Esophagus muscularis mucosa (tissue), 4 donors: Measurements from ENCODE around the gene RNASE7. TPM values are rescaled to one million over a fixed set of nuclear protein-coding genes. Genes with fewer than 3 reads are reported as not detected.
A peak's percentile ranks its signal among the peaks of the same experiment; 100 is the strongest.

Source experiments
- DNase-seq: peaks from one replicate; pipeline ENCODE4 v3.0.0-alpha.2; 2017; ENCODE audit errors: extremely low spot score
- H3K27ac ChIP-seq, 4 donors: fragments of 200-600 bp; sonication (generic); replicated peaks in 1 of 4; 1 replicate in 3 of 4; 2 replicates in 1 of 4; pipeline ENCODE4 v1.5.1; 2016 to 2019; ENCODE audit warnings: mild to moderate bottlenecking in 1 of 4
- H3K27me3 ChIP-seq, 4 donors: fragments of 200-600 bp; sonication (generic); one replicate each; pipeline versions ENCODE4 v1.5.1 to v1.6.0; 2016 to 2019
- H3K36me3 ChIP-seq, 4 donors: fragments of 200-600 bp; sonication (generic); one replicate each; pipeline ENCODE4 v1.5.1; 2016 to 2019
- H3K4me1 ChIP-seq, 4 donors: fragments of 200-600 bp; sonication (generic); one replicate each; pipeline ENCODE4 v1.5.1; 2016 to 2019
- H3K4me3 ChIP-seq, 4 donors: fragments of 200-600 bp; sonication (generic); 1 replicate in 2 of 4; 2 replicates in 2 of 4; pipeline ENCODE4 v1.5.1; 2016 to 2019; ENCODE audit warnings: mild to moderate bottlenecking in 4 of 4, moderate library complexity in 1 of 4
- H3K9me3 ChIP-seq, 4 donors: fragments of 200-600 bp; sonication (generic); 1 replicate in 3 of 4; 2 replicates in 1 of 4; pipeline ENCODE4 v1.5.1; 2016 to 2019
- EP300 ChIP-seq: sonication (generic); formaldehyde crosslinking; IDR thresholded peaks from one replicate; pipeline ENCODE4 v1.6.1; 2017; ENCODE audit warnings: antibody characterized with exemption
- POLR2A ChIP-seq: fragments of 450-650 bp; IDR thresholded peaks from one replicate; pipeline ENCODE4 v1.6.1; 2017; ENCODE audit warnings: antibody characterized with exemption, moderate library complexity, mild to moderate bottlenecking, low read depth
- POLR2AphosphoS5 ChIP-seq, 2 donors: sonication (generic); formaldehyde crosslinking; IDR thresholded peaks; one replicate each; pipeline ENCODE4 v1.6.1; 2017; ENCODE audit warnings: antibody characterized with exemption in 2 of 2
- WGBS: methylation state at CpG from one replicate; pipeline ENCODE4 v1.1.5; 2018; 5-methylcytosine and 5-hydroxymethylcytosine counted together
- intact Hi-C: fragments of 100-400 bp; cut with DNase I; formaldehyde crosslinking; loops from one replicate; pipeline ENCODE4 v1.15.1; 2023
- total RNA-seq, 4 donors: library from RNA; depleted of rRNA; stranded (reverse); fragments of >200 nt; gene quantifications; one replicate each; pipeline versions ENCODE4 v1.1.0 to v1.2.1, GENCODE V29; 2016
- TF ChIP-seq, protein P1 (sequence below), 3 experiments: fragments of 200-600 bp in 2 of 3; fragments of 450-650 bp in 1 of 3; sonication (generic) in 2 of 3; IDR thresholded peaks; one replicate each; pipeline ENCODE4 v1.5.1; 2017 to 2019; ENCODE audit warnings: antibody characterized with exemption in 3 of 3, mild to moderate bottlenecking in 2 of 3, moderate library complexity in 1 of 3

The RNASE7 gene
- total RNA-seq, 4 donors from 2014 or later = not detected

DNA sequence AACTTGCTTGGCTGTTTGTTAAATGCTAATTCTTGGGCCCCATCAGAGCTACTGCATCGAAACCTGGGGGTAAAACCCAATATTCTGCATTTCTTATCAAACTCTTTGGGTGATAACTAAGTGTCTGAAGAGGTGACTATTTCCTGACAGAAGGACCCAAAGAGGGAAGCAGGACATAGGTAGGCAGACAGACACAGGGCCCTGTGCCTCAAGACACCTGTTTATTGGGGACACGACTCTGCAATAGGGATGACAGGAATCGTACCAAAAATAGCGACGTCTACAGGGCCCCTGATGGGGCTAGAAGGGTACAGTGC, 47.7 kb downstream of the RNASE7 start:
- peaks cover 9 to 56% (median 49%) of the 10 kb centered on the region in 4 donors for H3K4me1 ChIP-seq
- no peak overlapping the region for H3K4me3 ChIP-seq
- intact Hi-C loops = loop anchor here (5.0 to 10.0 kb wide), 2 partner anchors 73 to 175 kb away; partner anchors contain the start of gene HNRNPC
- WGBS = 42% methylated on average over 5 of the region's 5 CpGs
- H3K9me3 ChIP-seq = no peaks in the 10 kb centered on the region
- H3K27ac ChIP-seq = peak overlapping the region; percentile 4 to 43 (median 22)
- H3K36me3 ChIP-seq = peaks cover 33 to 83% (median 63%) of the 10 kb centered on the region in 4 donors
- no peak for DNase-seq
- no peak for TF ChIP-seq POLR2A
- H3K27me3 ChIP-seq = no peaks in the 10 kb centered on the region

DNA sequence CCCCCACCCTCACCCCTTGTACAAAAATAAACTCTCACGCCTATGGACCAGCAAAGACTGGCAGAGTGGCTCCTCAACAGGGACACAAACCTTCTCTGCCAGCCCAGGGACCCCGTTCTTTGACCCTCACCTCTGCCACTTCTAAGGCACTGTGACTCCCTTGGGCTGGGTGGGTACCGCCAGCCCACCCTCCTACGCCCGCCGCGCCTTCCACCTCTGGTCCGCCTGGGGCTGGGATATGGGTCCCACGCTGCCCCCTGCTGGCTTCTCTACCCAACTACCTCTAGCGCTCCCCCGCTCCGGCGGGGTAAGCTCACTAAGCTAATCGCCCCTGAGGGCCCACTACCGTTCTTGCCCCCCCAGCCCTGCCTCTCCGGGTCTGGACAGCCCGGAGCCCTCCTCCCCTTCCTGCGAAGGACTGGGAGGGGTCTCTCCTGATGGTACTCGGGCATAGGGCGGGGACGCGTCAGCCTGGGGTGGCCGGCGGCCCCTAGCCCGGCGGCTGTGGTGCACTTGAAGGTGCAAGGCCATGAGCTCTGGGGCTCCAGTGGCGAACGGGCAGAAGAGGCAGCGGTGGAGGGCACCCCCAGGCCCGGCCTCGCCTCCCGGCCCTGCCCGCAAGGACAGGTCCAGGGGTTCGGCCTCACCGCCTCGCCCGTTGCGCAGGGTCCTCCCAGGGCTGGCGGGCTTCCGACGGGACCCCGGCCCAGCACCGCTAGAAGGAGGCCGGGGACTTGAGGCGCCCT, 48.2 kb downstream of the RNASE7 start:
- peak overlapping the region; percentile 4 to 43 (median 22) for H3K27ac ChIP-seq
- TF ChIP-seq, protein P1, sequence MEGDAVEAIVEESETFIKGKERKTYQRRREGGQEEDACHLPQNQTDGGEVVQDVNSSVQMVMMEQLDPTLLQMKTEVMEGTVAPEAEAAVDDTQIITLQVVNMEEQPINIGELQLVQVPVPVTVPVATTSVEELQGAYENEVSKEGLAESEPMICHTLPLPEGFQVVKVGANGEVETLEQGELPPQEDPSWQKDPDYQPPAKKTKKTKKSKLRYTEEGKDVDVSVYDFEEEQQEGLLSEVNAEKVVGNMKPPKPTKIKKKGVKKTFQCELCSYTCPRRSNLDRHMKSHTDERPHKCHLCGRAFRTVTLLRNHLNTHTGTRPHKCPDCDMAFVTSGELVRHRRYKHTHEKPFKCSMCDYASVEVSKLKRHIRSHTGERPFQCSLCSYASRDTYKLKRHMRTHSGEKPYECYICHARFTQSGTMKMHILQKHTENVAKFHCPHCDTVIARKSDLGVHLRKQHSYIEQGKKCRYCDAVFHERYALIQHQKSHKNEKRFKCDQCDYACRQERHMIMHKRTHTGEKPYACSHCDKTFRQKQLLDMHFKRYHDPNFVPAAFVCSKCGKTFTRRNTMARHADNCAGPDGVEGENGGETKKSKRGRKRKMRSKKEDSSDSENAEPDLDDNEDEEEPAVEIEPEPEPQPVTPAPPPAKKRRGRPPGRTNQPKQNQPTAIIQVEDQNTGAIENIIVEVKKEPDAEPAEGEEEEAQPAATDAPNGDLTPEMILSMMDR (IDR thresholded peaks at IDR 0.05) = peak; percentile 59 to 75 (median 60)
- no peak for TF ChIP-seq EP300
- no peak for TF ChIP-seq POLR2A
- no peak for TF ChIP-seq POLR2AphosphoS5 (IDR thresholded peaks at IDR 0.05)
- no peak for DNase-seq

DNA sequence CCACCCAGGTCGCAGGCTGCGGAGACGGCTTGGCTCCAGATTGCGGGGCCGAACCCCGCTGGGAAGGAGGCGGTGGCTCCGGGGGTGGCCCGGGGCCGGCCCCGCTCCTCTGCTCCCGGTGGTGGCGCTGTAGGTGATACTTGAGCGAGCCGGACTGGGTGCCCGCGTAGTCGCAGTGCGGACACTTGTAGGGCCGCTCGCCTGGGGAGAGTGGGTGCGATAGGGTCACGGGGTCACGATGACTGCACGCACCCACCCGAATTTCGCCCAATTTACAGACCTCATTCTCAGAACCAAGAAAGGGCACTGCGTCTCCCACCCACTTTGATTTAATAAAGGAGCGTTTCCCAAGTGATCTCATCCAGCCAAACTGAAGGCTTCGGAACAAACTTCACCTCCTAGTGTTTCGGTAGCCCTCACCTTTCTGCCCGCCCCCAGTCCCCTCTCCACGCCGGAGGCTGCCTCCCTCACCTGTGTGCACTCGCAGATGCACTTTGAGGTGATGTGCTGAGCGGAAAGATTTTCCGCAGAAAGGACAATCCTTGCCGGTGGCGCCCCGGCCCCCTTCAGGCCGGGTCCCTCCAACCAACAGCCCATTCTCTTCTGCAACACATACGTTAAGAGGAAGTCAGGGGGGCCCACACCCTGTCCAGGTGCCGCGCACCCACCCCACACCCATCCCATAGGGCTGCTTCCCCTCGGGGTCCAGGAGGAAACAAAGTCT, 48.9 kb downstream of the RNASE7 start:
- peak overlapping the region in 2 of 4 donors; percentile 18 to 43 for H3K27ac ChIP-seq
- TF ChIP-seq EP300 (no peak), POLR2A (no peak), POLR2AphosphoS5 (IDR thresholded peaks at IDR 0.05) (no peak)
- TF ChIP-seq, protein P1 (IDR thresholded peaks at IDR 0.05) = no peak
- H3K4me1 ChIP-seq = peaks cover 10 to 64% (median 51%) of the 10 kb centered on the region in 4 donors
- peaks cover 33 to 71% (median 51%) of the 10 kb centered on the region in 4 donors for H3K36me3 ChIP-seq
- H3K9me3 ChIP-seq = no peaks in the 10 kb centered on the region
- 84% methylated on average over 35 of the region's 45 CpGs for WGBS
- H3K4me3 ChIP-seq = no peak overlapping the region
- intact Hi-C loops = loop anchor here (5.0 to 10.0 kb wide), 2 partner anchors 74 to 174 kb away; partner anchors contain the start of gene HNRNPC
- DNase-seq = no peak
- H3K27me3 ChIP-seq = no peaks in the 10 kb centered on the region

More for the DNA sequence above, 48.2 kb downstream of the RNASE7 start:
- Histone ChIP-seq H3K4me3 (no peak overlapping the region), H3K9me3 (no peaks in the 10 kb centered on the region), H3K27me3 (no peaks in the 10 kb centered on the region), H3K36me3 (peaks cover 33 to 78% (median 58%) of the 10 kb centered on the region in 4 donors), H3K4me1 (peaks cover 9 to 57% (median 47%) of the 10 kb centered on the region in 4 donors)
- intact Hi-C loops = loop anchor here (5.0 to 10.0 kb wide), 2 partner anchors 73 to 174 kb away; partner anchors contain the start of gene HNRNPC
- 71% methylated on average over 18 of the region's 45 CpGs for WGBS

DNA sequence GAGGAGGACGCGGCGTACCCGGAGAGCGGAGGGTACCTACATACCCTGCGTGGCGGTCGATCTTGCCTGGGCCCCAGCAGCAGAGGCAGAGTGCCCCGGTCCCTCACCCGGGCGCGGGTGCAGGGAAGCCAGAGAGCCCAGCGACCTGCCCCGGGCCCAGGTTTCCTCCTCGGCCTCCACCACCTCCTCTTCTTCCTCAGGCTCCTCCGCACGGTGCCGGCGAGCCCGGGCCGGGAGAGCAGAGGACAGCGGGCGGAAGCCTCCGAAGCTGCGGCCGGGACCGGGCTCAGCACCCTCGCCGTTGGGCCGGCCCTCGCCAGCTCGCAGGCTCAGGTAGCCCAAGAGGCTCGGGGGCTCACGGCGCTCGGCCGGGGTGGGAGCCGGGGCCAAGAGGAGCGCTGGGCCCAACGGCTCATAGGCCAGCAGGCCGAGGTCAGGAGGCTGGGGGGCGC, 49.7 kb downstream of the RNASE7 start:
- Histone ChIP-seq H3K4me1 (peaks cover 15 to 71% (median 58%) of the 10 kb centered on the region in 4 donors), H3K27me3 (no peaks in the 10 kb centered on the region), H3K27ac (peak overlapping the region; percentile 28 to 70 (median 38)), H3K4me3 (no peak overlapping the region), H3K36me3 (peaks cover 32 to 63% (median 47%) of the 10 kb centered on the region in 4 donors), H3K9me3 (no peaks in the 10 kb centered on the region)
- 91% methylated on average over 20 of the region's 42 CpGs for WGBS
- intact Hi-C loops = loop anchor here (1.0 to 10.0 kb wide), 4 partner anchors 12 to 173 kb away; partner anchors contain the start of genes ARHGEF40 and HNRNPC
- TF ChIP-seq, protein P1 (IDR thresholded peaks at IDR 0.05) = no peak
- DNase-seq = no peak
